HG03439 (cell line): ENCODE measurements around the gene ZBTB20.

Experiments used
- ATAC-seq: cut with Tn5 transposase; IDR thresholded peaks from one replicate; pipeline ENCODE4 v1.9.1; 2021; ENCODE audit warnings: mild to moderate bottlenecking, moderate library complexity; ENCODE audit not compliant: unreplicated experiment

ZBTB20 gene

DNA sequence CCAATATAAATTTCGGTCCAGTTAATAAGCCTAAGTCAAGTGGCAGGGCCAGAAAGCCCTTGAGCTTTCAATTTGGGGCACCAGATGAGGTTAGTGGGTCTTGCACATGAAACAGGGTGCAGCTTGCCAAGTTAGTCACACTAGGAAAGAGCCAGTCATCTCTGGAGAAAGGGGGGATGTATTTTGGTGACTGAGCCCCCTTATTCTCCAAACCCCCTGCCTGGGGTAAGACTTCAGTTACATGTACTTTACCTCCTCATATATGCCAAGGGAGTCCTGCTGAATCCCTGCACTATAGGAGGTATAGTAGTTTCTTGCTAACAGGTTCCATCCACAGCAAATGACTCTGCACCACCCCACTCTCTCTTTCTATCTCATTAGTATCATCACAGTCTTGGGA, 790.6 kb downstream of the ZBTB20 start:
- no peak for ATAC-seq

GRCh38 chr3:114356066-114356465, 791.0 kb downstream of the ZBTB20 start:
- no peak for ATAC-seq

- no peak for ATAC-seq
These were observed 791.4 kb downstream of the ZBTB20 start for GRCh38 chr3:114355653-114356052.

- ATAC-seq, result no peak
These were observed 795.3 kb downstream of the ZBTB20 start for GRCh38 chr3:114351822-114352145.

DNA sequence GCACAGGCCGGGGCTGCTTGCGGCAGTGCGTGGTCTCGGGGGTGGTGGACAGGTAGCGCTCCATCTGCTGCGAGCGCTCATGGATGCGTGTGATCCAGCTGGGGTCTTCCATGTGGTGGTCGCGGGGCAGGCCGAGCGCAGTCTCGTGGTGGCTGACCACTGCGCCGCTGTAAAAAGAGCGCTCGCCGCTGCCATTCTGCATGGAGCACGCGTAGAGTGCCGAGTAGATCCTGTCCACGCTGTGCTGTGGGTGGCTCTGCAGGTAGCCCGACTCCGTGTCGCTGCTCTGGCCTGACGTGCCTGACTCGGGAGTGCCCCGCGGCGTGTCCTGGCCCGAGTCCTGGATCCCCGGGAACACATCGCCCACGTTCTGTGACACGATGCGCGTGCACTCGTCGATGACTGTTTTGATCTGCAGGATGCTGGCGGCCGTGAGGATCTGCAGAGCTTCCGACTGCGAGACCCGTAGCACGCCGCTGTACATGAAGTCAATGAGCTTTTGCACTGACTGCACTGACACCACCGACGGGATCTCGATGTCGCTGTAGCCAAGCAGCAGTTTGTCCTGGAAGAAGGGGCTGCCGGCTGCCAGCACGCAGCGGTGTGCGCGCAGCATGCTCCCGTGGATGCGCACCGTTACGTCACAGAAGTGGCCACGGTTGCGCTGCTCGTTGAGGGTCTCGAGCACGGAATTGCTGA, 795.8 kb downstream of the ZBTB20 start:
- no peak for ATAC-seq

DNA sequence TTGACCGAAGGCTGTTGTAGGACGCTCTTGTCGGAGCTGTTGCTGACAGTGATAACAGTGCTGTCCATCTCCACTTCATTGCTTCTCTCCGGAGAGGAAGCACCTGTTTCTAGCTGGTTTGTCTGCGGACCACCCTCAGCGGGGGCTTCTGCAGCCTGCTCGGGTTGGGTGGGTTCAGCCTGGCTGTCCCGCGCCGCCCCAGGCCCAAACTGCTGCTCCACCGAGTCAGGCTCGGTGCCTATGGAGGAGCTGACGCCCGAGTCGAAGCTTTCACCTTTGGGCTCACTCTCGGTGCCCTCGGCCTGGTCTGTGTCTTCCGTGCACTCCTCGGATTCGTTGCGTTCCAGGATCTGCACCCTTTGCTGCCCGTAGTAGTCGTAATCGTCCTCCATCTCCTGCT, 796.4 kb downstream of the ZBTB20 start:
- ATAC-seq, result no peak

GRCh38 chr3:114350271-114350670, 796.8 kb downstream of the ZBTB20 start:
- no peak for ATAC-seq

GRCh38 chr3:114344492-114344891, 802.6 kb downstream of the ZBTB20 start:
- no peak for ATAC-seq

- no peak for ATAC-seq
These were observed 808.3 kb downstream of the ZBTB20 start for GRCh38 chr3:114338651-114339357.

GRCh38 chr3:114336857-114337256, 810.2 kb downstream of the ZBTB20 start:
- no peak for ATAC-seq

DNA sequence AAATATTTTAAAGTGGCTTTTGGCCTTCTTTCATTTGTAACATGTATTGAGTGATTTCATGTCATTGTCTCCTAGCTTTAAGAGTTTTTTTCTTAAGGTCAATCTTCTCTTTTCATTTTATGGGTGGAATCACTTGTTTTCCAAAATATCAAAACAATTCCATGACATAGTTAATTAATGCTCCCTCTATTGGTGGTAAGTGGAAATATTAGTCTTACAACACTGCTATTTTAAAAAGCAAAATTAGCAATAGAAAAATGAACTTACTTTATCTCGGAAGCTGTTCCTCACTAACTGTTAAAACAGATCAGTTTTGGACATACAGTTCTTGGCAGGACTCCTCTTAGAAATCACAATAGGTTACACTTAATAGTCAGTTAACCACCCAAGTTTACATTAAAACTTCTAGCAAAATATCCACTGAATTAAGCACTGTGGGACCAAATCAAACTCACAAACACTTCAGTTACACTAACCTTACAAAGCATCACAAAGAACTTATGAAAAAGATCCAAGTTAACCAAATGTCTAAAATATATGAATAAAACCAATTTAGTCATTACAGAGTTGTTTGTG, 810.9 kb downstream of the ZBTB20 start:
- no peak for ATAC-seq

DNA sequence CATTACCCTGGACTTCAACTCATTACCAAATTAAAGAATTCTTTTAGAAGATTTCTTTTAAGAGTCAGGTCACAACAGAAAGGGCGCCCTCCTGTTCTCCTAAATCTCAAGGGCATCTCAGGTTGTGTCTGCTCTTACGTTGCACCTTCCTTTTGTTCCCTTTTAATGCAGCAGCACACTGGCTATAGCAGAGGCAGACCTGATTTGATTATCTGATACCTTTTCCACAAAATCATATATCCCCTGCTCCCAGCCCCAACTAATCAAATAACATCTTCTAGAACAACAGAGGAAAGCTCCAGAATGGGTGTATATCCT, 813.2 kb downstream of the ZBTB20 start:
- ATAC-seq, result no peak

- no peak for ATAC-seq
These were observed 813.7 kb downstream of the ZBTB20 start for GRCh38 chr3:114333180-114333922.

DNA sequence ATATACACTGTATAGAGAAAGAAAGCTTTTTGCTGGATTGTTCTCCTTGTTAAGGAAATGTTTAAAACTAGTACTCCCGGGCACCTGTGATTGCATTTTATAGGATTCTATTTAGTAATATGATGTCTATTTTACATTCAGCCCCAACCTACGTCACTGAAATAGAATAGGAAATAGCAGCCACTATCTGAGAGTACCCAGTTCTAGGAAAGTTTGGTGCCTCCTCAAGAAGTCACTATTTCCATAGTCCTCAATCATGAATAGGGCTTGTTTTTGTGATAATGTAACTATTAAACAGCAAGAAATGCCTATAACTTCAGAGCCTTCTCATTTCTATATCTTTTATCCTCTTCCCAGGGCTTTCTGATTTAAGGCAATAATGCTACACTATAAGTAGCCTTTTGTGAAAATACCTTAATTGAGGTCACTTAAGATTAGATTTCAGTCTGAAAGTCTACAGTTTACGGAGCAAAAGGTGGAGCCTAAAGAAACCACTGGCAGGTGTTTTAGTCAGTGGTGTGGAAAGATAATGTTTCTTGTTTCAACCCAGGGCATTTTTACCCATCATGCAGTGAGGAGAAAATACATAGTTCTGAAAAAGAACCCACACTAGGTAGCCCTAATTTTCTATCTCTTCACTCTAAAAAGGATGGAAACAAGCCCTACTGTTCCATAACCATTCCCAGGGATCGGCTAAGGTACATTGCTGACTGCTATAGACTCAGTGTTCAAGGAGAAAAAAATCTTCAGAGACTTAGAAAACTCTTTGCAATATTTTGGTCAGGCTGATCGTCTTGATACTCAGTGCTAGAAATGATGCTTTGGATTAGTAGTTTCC, 814.5 kb downstream of the ZBTB20 start:
- no peak for ATAC-seq

DNA sequence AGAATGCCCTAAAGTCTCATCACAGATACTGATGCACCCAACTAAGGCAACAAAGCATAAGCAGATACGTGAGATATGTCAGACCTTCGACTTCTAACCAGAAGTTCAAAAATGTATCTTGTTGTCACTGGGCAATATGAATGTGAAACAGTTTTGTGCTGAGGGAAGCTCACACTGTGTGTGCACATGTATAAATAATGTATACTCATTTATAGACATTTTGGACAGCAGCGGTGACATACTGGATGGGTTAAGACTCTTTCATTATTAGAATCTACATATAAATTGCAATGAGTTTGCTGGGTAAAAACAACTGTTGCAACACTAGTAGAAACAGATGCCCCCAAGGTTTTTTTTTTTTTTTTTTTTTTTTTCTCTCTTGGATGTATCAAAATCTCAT, 815.4 kb downstream of the ZBTB20 start:
- ATAC-seq, result no peak

DNA sequence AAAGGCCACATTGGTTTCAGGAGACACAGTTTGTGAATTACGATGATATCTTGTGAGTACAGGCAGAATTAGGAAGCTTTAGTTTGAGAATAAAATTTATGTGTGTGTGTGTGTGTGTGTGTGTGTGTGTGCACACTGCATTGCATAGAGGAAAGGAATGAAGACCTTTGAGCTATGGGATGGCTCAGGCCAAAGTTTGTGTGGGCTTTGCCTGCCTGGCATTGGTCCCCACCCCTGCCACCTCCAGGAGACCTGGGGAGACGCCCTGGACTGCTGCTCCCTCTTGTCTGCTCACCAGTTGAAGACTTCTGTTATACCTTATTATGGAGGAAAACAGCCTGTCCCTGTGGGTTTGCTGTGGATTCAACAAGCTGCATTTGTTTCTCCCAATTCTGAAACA, 816.1 kb downstream of the ZBTB20 start:
- ATAC-seq, result no peak

DNA sequence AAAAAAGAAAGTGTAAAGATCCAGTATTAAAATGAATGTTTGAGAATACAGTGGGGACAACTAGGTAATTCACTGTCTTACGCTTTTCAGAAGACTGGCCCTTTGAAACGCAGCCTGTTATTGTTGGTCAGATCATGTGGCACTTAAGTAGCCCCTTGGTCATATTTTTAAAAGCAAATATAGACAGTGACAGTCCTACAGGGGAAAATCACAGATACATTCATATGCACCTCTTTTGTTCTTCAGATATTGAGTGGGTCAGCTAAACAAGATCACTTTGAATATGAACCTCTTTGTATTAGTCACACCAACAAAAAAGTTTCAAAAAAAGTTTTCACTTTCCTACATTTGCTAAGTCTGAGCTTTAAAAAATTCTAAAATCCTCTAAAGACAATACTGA, 817.3 kb downstream of the ZBTB20 start:
- ATAC-seq, result peak; percentile 62

- ATAC-seq, result no peak
These were observed 818.7 kb downstream of the ZBTB20 start for GRCh38 chr3:114328345-114328744.

DNA sequence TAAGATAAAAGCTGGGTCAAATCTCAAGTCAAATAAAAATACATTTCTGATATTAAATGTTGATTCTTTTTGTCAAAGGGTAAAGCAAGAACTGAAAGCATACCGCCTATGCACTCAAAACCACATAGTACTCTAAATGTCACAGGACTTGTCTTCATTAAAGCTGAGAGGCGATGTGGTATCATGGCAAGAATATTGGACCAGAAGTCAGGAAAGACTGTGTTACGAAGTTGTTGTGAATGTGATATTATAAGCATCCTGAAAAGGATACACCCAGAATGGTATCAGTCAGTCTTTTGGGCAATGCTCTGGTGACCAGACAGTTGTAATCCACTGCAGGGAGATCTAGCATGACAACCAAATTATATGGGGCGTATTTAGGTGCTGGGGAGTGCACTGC, 819.4 kb downstream of the ZBTB20 start:
- no peak for ATAC-seq

DNA sequence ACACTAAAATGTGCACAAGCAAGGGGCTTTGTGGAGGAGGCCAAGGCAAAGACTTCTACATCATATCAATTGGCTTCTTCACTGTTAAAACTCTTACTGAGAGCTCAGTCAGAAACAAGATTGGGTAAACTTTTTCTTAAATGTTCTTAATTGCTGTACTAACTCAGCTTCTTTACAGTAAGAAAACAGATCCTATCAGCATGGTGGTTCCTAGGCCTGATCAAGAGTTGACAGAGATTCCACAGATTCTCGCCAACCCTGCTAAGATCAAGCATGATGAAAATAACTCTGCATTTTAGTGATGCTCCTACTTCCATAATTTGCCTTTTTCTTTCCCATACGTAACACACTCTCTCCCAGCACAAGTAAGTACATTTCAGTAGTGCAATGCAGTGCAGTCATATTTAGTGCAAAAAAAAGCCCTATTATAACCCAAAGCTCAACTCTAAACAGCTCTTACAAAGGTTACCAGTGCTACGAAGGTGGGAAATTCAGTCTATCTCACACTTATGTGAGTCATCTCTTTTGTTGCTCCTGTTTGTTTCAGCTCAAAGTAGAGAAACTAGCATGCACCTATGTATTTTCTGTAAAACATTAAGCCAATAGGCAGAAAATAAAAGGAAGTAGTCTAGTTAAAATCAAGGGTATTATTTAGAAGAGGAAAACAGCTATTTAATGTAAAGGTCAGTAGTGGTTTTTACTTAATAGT, 823.4 kb downstream of the ZBTB20 start:
- no peak for ATAC-seq
